Suppressor macrophage treated with lipopolysaccharide for 1 hour (primary cell): ENCODE data around the gene RIT1.
"Not testable (repeated sequence)": the region's sequence is repeated elsewhere in the genome, so short reads cannot be mapped to it uniquely, and the experiment has no call there.

Source experiments
- DNase-seq, 3 donors: peaks; one replicate each; pipeline ENCODE4 v3.0.0-alpha.2; 2020 to 2022

The RIT1 gene

GRCh38 chr1:155933591-155934096, 22.5 kb upstream of the RIT1 start:
- DNase-seq = no peak

DNA sequence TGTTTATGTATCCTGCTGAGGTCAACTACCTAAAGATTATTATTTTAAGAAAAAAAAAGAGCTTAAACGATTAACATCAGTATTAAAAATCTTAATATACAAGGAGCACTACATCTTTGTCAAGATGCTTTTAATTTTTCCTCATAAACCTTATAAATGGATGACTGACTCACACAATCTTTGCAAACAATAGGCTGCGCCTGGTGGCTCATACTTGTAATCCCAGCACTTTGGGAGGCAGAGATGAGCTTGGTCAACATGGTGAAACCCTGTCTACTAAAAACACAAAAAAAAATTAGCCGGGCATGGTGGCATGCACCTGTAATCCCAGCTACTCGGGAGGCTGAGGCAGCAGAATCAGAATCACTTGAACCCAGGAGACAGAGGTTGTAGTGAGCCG, 21.3 kb upstream of the RIT1 start:
- no peak for DNase-seq

GRCh38 chr1:155932081-155932480, 20.9 kb upstream of the RIT1 start:
- DNase-seq = no peak

DNA sequence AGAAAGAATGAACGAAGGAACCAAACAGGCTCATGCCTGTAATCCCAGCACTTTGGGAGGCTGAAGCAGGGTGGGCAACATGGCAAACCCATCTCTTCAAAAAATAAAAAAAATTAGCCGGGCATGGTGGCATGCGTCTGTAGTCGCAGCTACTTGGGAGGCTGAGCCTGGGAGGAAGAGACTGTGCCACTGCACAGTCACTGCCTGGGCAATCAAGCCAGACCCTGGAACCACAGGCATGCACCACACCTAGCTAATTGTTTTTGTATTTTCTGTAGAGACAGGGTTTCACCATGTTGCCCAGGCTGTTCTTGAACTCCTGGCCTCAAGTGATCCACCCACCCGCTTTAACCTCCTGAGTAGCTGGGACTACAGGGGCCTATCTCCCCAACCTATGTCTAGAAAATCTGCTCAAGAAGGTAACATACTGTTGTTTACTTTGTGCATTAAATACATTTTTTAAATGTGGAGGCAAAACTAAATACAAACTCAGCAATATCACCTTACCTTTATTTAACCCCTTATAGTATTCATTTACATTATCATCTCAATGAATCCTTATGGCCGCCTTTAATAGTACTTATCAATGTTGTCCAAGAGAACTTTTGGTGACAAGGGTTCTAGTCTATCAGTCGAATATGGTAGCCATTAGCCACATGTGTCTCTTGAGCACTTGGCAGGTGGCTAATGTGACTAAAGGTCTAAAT, 20.3 kb upstream of the RIT1 start:
- DNase-seq = no peak

GRCh38 chr1:155930725-155931124, 19.6 kb upstream of the RIT1 start:
- DNase-seq = not testable (repeated sequence)

- DNase-seq = no peak
Observed at GRCh38 chr1:155929057-155929456, 17.9 kb upstream of the RIT1 start.

DNA sequence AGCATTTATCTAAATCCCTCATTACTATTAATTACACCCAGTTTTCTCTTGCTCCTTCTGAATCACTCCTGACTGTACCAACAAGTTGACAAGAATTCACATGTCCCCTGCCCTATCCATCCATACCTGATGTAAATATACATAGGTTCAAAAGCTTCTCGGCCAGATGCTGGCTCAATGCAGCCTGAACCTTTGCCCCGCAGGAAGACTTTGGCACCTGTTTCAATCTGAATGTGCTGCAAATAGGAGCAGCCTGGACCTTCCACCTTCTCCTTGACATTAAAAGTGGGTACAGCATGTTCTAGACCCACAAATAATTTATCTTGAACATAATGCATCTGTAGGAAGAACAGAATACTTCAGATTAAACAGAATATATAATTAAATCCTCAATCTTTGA, 14.4 kb upstream of the RIT1 start:
- DNase-seq = no peak

- DNase-seq = no peak
Observed at GRCh38 chr1:155920717-155921116, 9.6 kb upstream of the RIT1 start.

DNA sequence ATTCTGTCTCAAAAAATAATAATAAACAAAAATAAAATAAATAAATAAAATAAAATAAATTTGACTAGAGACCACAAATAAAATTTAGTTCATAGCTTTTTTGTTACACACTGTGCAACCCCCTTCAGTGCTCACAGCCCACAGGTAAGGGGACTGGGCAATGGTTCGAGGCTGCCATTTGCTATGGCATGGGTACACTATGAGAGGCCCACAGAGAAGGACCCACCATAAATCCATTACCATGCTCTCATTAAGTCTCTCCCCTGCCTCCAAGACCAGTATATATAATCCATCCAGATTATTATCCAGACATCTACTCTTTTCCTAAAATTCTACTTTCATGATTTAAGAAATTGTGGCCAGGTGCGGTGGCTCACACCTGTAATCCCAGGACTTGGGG, 8.7 kb upstream of the RIT1 start:
- DNase-seq = no peak

DNA sequence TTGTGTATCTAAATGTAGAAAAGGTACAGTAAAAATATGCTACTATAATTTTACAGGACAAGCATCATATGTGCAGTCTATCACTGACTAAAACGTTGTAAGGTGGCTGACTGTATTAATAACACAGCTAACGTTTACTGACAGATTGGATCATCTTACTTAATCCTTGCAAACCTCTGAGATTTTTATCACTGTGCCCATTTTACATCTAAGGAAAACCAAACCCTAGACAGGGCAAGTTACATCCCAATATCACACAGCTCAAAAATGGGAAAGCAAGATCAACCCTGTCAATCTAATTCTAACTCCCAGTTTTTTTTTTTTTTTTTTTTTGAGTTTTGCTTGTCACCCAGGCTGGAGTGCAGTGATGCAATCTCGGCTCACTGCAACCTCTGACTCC, 7.5 kb upstream of the RIT1 start:
- no peak for DNase-seq

DNA sequence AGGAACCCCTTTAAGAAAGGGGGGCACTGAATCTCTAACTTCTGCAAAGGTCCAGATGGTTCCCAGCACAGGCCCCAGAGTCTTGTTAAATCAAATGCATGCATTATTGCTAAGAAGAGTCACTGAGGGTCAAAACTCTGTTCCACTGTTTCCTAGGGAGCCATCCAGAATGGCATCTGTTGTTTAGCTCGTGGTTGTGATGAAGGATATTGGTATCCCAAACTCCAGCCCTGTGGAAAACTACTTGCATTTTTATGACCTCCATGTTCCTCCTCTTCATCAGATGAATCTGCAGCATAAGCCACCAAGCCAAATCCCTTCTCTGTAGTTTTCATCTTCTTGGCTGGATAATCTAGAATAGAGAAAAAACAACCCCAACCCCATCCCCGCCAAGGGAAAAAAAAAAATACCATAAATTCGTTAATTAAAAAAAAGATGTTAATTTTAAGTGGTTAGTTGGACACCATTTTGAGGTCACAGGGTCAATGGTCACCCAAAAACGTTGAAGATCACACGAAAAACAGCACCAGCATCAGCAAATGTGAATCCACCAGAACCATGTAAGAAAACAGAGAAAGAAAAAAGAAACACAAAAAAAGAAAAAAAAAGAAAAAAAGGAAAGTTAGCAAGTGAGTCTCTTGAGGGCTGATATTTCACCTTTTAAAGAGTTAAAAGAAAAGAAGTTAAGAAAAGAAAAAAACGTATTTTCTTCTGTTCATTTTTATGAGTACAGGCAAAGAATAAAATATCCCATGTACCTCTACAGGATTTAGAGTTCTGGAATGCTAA, 3.0 kb upstream of the RIT1 start:
- DNase-seq = no peak

DNA sequence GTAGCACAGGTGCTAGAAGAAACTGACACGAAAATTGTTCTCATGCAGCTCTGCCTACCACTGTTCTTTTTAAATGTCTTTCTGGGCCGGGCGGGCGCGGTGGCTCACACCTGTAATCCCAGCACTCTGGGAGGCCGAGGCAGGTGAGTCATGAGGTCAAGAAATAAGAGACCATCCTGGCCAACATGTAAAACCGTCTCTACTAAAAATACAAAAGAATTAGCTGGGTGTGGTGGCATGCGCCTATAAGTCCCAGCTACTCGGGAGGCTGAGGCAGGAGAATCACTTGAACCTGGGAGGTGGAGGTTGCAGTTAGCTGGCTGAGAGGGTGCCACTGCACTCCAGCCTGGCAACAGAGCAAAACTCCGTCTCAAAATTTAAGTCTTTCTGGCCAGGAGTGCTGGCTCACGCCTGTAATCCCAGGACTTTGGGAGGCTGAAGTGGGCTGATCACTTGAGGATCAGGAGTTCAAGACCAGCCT, 947 bp upstream of the RIT1 start:
- DNase-seq = no peak

GRCh38 chr1:155910621-155911121, 478 bp downstream of the RIT1 start:
- peak; percentile 30 to 43 (median 35) for DNase-seq

DNA sequence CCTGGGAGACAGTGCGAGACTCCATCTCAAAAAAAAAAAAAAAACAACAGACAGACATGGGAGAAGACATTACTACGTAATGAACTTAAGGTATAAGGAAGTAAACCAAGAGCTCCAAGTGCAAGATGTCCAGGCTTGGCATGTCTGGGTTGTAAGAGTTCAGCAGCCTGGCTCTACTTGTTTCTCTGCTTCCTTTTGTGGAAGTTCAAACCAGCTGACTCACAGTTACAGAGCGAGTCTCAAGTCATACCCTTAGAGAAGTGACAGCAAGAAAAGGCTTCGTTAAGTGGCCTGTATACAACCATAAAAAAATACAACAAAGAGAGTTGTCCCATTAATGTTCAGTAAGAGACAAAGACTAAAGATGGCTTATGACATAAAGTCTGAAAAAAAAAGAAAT, 1.3 kb downstream of the RIT1 start:
- peak; percentile 81 to 91 (median 86) for DNase-seq

DNA sequence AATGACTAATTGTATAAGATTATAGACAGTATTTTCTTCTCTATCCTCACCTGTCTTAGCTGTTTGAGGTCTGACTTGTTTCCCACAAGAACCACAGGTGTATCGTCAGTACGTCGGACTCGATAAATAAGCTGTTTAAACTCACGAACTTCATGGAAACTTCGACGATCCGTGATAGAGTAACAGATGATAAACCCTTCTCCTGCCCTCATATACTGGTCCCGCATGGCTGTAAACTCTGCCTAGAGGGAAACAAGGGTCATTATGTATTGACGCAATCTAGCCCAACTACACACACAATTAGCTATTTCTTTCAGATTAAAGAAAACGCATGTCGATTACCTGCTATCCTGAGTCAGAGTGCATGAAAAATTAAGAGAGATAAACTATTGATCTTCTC, 6.9 kb downstream of the RIT1 start:
- no peak for DNase-seq

DNA sequence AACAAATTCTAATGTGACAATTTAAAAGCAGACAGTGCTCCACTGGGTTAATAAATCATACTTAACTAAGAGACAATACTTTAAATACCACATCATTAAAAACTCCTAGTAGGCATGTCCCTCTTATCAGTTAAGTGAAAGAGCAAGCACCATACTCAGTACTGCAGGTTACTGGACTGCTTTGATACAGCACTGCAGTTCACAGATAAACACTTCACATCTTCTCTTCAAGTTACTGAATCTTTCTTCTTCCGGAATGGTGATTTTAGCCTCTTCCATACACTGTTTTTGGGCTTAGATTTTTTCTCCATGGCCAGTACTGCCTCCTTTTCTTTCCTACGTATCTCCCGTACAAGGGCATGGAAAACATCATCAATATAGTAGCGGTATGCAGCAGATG, 11.0 kb downstream of the RIT1 start:
- DNase-seq = no peak

DNA sequence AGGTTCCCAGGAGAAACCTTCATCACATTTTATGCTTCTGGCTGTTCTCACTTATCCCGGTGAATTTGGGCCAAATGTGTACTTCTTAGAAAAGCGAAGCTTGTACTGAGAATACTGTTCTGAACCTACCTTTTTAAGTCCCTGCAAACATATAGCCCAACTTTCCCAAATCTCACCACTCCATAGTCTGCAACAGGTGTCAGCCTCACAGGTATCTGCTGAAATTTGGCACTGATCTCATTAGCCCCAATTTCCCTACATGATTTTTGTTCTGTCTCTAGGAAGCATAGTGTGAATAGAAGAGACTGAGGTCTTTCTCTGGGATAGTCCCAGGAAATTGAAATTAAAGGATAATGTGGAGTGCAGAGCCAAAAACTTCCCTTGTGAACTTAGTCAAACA, 11.5 kb downstream of the RIT1 start:
- no peak for DNase-seq

DNA sequence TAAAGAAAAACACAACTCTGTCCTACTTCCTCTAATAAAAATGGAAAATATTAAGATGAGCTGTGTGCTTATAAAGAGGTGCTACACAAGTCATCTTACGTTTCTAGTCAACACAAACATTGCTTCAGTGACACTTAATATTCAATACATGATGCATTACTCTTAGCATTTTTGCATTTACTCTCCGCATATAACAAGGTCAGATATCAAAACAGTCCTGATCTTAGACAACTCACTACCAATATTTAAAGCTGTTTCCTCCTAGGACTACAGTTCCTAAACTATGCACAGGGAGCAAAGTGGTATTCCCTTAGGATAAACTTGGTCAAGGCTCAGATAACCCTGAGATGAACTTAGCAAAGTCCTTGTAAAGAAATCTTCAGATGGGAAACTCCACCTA, 12.3 kb downstream of the RIT1 start:
- no peak for DNase-seq

DNA sequence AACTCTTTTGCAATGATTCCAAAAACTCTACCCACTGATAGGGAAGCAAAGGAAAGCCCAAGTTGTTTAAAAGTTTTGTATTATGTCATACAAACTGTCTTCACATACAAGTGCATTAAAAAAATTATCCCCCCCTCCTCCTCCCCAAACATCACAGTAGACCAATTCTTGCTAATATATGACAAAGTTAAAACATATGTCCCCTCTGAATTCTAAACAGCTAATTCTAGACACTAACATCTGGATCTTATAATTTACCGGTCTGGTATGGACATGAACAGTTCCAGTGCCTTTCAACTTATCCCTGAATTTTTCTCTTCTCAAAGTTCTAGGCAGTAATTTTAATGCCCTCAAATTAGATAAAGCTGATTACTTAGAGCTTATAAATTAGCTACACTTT, 13.4 kb downstream of the RIT1 start:
- DNase-seq = no peak

DNA sequence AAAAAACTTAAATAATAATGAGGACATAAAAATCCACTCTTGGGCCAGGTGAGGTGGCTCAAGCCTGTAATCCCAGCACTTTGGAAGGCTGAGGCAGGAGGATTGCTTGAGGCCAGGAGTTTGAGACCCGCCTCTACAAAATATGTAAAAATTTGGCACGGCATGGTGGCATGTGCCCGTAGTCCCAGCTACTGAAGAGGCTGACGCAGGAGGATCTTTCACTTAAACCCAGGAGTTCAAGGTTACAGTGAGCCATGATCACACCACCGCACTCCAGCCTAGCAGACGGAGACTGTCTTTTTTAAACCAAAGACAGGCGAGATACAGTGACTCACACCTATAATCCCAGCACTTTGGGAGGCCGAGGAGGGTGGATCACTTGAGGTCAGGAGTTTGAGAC, 14.7 kb downstream of the RIT1 start:
- DNase-seq = not testable (repeated sequence)

DNA sequence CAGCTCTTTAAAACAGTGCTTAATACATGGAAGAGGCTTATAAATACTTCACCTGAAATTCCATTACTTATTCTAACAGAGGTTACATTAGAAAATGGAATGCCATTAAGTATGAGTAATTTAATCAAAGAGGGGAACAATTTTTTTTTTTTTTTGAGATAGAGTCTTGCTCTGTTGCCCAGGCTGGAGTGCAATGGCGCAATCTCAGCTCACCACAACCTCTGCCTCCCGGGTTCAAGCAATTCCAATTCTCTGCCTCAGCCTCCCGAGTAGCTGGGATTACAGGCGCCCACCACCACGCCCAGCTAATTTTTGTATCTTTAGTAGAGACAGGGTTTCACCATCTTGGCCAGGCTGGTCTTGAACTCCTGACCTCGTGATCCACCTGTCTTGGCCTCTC, 15.5 kb downstream of the RIT1 start:
- not testable (repeated sequence) for DNase-seq

GRCh38 chr1:155893389-155894142, 17.6 kb downstream of the RIT1 start:
- peak; percentile 62 to 87 (median 82) for DNase-seq

- DNase-seq = no peak
Observed at GRCh38 chr1:155892796-155893195, 18.4 kb downstream of the RIT1 start.
